GM23248 (cell line): ENCODE results near the gene TCP11X1.
"Not testable (repeated sequence)": the region's sequence is repeated elsewhere in the genome, so short reads cannot be mapped to it uniquely, and the experiment has no call there.

Source experiments
- EZH2 ChIP-seq: fragments of 200-600 bp; sonication (generic); IDR thresholded peaks from 2 replicates; pipeline ENCODE4 v1.6.1; 2018; ENCODE audit warnings: antibody characterized with exemption, mild to moderate bottlenecking; ENCODE audit not compliant: insufficient read depth, poor library complexity, severe bottlenecking
- EZH2phosphoT487 ChIP-seq: fragments of 200-600 bp; sonication (generic); IDR thresholded peaks from 2 replicates; pipeline ENCODE4 v1.6.1; 2018; ENCODE audit warnings: antibody characterized with exemption, moderate library complexity, mild to moderate bottlenecking, low read depth; ENCODE audit not compliant: insufficient read depth

DNA sequence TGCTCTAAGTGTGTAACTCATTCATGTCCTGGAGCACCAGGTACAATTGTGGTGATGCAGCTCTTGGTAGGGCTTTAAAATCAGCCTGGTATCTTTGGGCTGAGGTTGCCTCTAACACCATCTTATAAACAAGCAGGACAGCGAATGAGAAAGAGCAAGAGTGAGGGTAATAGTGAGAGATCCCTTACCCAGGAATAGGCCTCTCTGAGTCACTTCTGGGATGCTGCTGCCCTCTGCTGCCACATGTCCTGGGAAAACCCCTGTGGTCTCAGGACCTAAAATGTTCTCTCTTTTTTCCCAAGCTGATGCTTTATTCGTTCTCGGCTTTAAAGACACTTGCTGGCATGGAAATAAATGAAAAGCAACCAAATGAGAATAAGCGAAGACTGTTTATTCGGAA lies 7.2 kb upstream of the TCP11X1 start:
- TF ChIP-seq EZH2, EZH2phosphoT487: not testable (repeated sequence)
